Endothelial cell of umbilical vein (primary cell): Measurements from ENCODE around the gene CDC7. TPM values are rescaled to one million over a fixed set of nuclear protein-coding genes. Genes with fewer than 3 reads are reported as not detected.
A peak's percentile ranks its signal among the peaks of the same experiment; 100 is the strongest.

Experiments used
- BruUV-seq: library from RNA; stranded (reverse); fragments of 400-500 nt; replicated peaks from 2 replicates; lab custom pipeline; 2021; lab: Mats Ljungman, UMichigan
- CTCF ChIA-PET: fragments of 300-600, 350-600 bp; sonication (Branson Sonifier 250); formaldehyde crosslinking; loops from one replicate; lab custom pipeline; 2021; ENCODE audit warnings: antibody characterized with exemption, inconsistent platforms; lab: Charles Lee
- POLR2A ChIA-PET: fragments of 300-600, 350-600 bp; sonication (Branson Sonifier 250); formaldehyde crosslinking; loops from one replicate; lab custom pipeline; 2021; ENCODE audit warnings: antibody characterized with exemption, inconsistent platforms; lab: Charles Lee
- DNase-seq: peaks from one replicate; pipeline ENCODE4 v3.0.0-alpha.2; 2011; ENCODE audit warnings: low read depth, low spot score
- FAIRE-seq: peaks from 2 replicates; lab custom pipeline; 2011; peaks lifted over from hg19 to GRCh38; lab: Jason Lieb, UNC
- H2AFZ ChIP-seq: 2 replicates; pipeline ENCODE4 v1.6.0; 2012; ENCODE audit warnings: low read depth, low read length, control low read depth, inconsistent platforms
- H3K27ac ChIP-seq: 2 replicates; pipeline ENCODE4 v1.5.1; 2011; ENCODE audit warnings: low read depth, mild to moderate bottlenecking, control low read depth, low read length, moderate library complexity; ENCODE audit not compliant: insufficient read depth
- H3K27me3 ChIP-seq, 2 experiments: 2 replicates each; pipeline versions ENCODE4 v1.6.0 to v1.6.1; 2011; ENCODE audit warnings: low read length in 2 of 2, mixed read lengths in 1 of 2; ENCODE audit not compliant: control insufficient read depth in 2 of 2, insufficient read depth in 2 of 2
- H3K36me3 ChIP-seq, 2 experiments: 2 replicates in 1 of 2; 3 replicates in 1 of 2; pipeline ENCODE4 v1.5.1; 2011; ENCODE audit warnings: low read length in 2 of 2, mild to moderate bottlenecking in 1 of 2, moderate library complexity in 1 of 2; ENCODE audit not compliant: control insufficient read depth in 2 of 2, insufficient read depth in 2 of 2; ENCODE audit errors: extremely low read depth in 1 of 2
- H3K4me1 ChIP-seq: 3 replicates; pipeline ENCODE4 v1.5.1; 2011; ENCODE audit warnings: mild to moderate bottlenecking, low read length; ENCODE audit not compliant: control insufficient read depth, insufficient read depth; ENCODE audit errors: extremely low read depth
- H3K4me2 ChIP-seq: 2 replicates; pipeline ENCODE4 v1.6.1; 2011; ENCODE audit warnings: low read length, control low read depth, mixed read lengths; ENCODE audit not compliant: insufficient read depth
- H3K4me3 ChIP-seq, 3 experiments: fragments of 200-600 bp in 1 of 3; sonication (generic), shearing (Covaris generic) in 1 of 3; replicated peaks in 1 of 3; 2 replicates each; pipeline ENCODE4 v1.5.1; 2011 to 2016; ENCODE audit warnings: control low read depth in 3 of 3, low read length in 3 of 3, mild to moderate bottlenecking in 2 of 3, inconsistent platforms in 1 of 3, low read depth in 1 of 3, moderate library complexity in 1 of 3; ENCODE audit not compliant: insufficient read depth in 1 of 3
- H3K79me2 ChIP-seq: 2 replicates; pipeline ENCODE4 v1.6.0; 2012; ENCODE audit warnings: low read length, inconsistent platforms; ENCODE audit not compliant: control insufficient read depth, insufficient read depth
- H3K9ac ChIP-seq: replicated peaks from 2 replicates; pipeline ENCODE3; 2011; ENCODE audit warnings: low read length, control low read depth; ENCODE audit not compliant: insufficient read depth; ENCODE audit errors: extremely low read depth
- H3K9me1 ChIP-seq: replicated peaks from 3 replicates; pipeline ENCODE4 v1.6.0; 2011; ENCODE audit warnings: mild to moderate bottlenecking, low read length; ENCODE audit not compliant: control insufficient read depth, insufficient read depth; ENCODE audit errors: extremely low read depth
- H3K9me3 ChIP-seq: replicated peaks from 2 replicates; pipeline ENCODE4 v1.5.1; 2012; ENCODE audit warnings: low read length, inconsistent platforms; ENCODE audit not compliant: control insufficient read depth, insufficient read depth
- H4K20me1 ChIP-seq: replicated peaks from 2 replicates; pipeline ENCODE3; 2011; ENCODE audit warnings: mild to moderate bottlenecking, low read length; ENCODE audit not compliant: control insufficient read depth, insufficient read depth; ENCODE audit errors: extremely low read depth
- FOS ChIP-seq: IDR thresholded peaks from 2 replicates; pipeline ENCODE4 v1.6.1; 2011; ENCODE audit warnings: mild to moderate bottlenecking, low read length, moderate library complexity, borderline replicate concordance; ENCODE audit not compliant: insufficient read depth
- GATA2 ChIP-seq: IDR thresholded peaks from 2 replicates; pipeline ENCODE4 v1.7.0; 2011; ENCODE audit warnings: low read depth, mild to moderate bottlenecking, moderate library complexity, mixed read lengths, low read length; ENCODE audit not compliant: insufficient read length, insufficient read depth
- JUN ChIP-seq: IDR thresholded peaks from 2 replicates; pipeline ENCODE4 v1.6.1; 2011; ENCODE audit warnings: borderline replicate concordance, low read depth; ENCODE audit not compliant: insufficient read length, insufficient read depth
- POLR2A ChIP-seq: IDR thresholded peaks from 2 replicates; pipeline ENCODE4 v1.6.1; 2012; ENCODE audit warnings: low read depth, mild to moderate bottlenecking, control low read depth, low read length
- dilution Hi-C: fragments of 300-500 bp; cut with MboI; formaldehyde crosslinking; loops from one replicate; pipeline ENCODE4 v1.15.0; 2019; ENCODE audit warnings: low sequenced_read_pairs; ENCODE audit not compliant: extremely low pct_ligation_motif_present
- intact Hi-C: fragments of 100-400 bp; cut with micrococcal nuclease; formaldehyde crosslinking; loops from one replicate; pipeline ENCODE4 v1.10.0; 2022
- polyA plus RNA-seq, 4 experiments: library from polyadenylated mRNA; depleted of rRNA in 3 of 4; stranded (reverse) in 3 of 4; unstranded in 1 of 4; fragments of >200 nt; gene quantifications; 2 replicates each; pipeline versions ENCODE4 v1.2.1 to v1.2.3, GENCODE V29; 2011 to 2012; ENCODE audit warnings: missing spikeins in 1 of 4
- total RNA-seq: library from RNA; stranded (reverse); gene quantifications from 2 replicates; pipeline ENCODE4 v1.2.3, GENCODE V29; 2021
- TF ChIP-seq, protein P1 (sequence below), 2 donors: IDR thresholded peaks; 1 replicate in 1 of 2; 2 replicates in 1 of 2; pipeline ENCODE4 v1.5.1; 2011; ENCODE audit warnings: low read length in 2 of 2, mild to moderate bottlenecking in 2 of 2, moderate library complexity in 2 of 2, control low read depth in 1 of 2, inconsistent platforms in 1 of 2, low read depth in 1 of 2; ENCODE audit not compliant: insufficient read depth in 1 of 2; ENCODE audit errors: extremely low read depth in 1 of 2

Gene CDC7
- total and polyA plus RNA-seq, 2 donors (not counting 3 experiments of a cell fraction or from before 2014, with no cell fraction given), result 3.9 to 11.7 TPM

DNA sequence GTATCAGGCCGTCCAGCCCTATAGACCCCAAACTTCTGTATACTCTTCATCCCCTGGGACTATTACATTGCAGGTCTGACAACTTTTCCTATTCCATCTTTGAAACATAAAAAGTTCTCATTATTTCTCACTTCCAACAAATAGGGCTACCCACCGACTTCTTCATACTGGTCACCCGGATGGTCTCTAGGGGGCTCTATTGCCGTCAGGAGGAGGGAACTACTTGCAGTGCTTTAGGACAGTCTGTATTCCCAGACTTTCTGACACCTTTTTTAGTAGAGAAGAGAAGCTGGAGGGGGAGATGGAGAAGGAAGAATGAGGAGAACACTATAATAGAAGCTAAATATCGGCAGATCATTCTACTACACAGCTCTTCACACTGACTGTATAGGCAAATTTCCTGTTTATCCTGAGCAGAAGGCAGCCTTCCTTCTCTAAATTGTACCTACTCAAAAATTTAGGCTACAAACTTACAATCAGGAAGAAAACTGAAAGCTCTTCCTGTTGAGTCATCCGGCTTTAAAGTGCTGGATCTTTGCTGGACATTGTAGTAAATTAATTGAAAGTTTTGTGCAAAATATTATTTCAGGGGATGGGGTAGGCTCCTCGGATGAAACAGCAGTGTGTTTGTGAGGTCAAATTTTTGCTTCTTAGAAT is 54.6 kb downstream of the CDC7 start:
- no TSS peak for BruUV-seq
- H3K27ac ChIP-seq, result peak overlapping the region; percentile 67
- dilution Hi-C loops (no loop called here), intact Hi-C loops (no loop called here)
- H3K79me2 ChIP-seq, result no peaks in the 10 kb centered on the region
- no peaks in the 10 kb centered on the region for H3K9me3 ChIP-seq
- no peaks in the 10 kb centered on the region for H3K27me3 ChIP-seq
- no peak overlapping the region for H3K4me3 ChIP-seq
- peak overlapping the region; percentile 87 for H2AFZ ChIP-seq
- peak overlapping the region; percentile 76 for H3K4me2 ChIP-seq
- no peak overlapping the region for H3K9ac ChIP-seq
- peaks cover 28% of the 10 kb centered on the region for H3K4me1 ChIP-seq
- no peaks in the 10 kb centered on the region for H3K9me1 ChIP-seq
- FAIRE-seq, result peak; percentile 89
- no peaks in the 10 kb centered on the region for H3K36me3 ChIP-seq
- POLR2A ChIA-PET, result no interaction called here
- CTCF ChIA-PET, result interaction anchor here (0.7 to 1.7 kb wide), 16 partner anchors 9 to 374 kb away, joined by 3 to 7 read pairs (median 4); partner anchors contain the start of gene TGFBR3
- H4K20me1 ChIP-seq, result no peaks in the 10 kb centered on the region
- TF ChIP-seq FOS, result peak; percentile 79
- no peak for TF ChIP-seq POLR2A
- TF ChIP-seq GATA2, result no peak
- TF ChIP-seq, protein P1, sequence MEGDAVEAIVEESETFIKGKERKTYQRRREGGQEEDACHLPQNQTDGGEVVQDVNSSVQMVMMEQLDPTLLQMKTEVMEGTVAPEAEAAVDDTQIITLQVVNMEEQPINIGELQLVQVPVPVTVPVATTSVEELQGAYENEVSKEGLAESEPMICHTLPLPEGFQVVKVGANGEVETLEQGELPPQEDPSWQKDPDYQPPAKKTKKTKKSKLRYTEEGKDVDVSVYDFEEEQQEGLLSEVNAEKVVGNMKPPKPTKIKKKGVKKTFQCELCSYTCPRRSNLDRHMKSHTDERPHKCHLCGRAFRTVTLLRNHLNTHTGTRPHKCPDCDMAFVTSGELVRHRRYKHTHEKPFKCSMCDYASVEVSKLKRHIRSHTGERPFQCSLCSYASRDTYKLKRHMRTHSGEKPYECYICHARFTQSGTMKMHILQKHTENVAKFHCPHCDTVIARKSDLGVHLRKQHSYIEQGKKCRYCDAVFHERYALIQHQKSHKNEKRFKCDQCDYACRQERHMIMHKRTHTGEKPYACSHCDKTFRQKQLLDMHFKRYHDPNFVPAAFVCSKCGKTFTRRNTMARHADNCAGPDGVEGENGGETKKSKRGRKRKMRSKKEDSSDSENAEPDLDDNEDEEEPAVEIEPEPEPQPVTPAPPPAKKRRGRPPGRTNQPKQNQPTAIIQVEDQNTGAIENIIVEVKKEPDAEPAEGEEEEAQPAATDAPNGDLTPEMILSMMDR (IDR thresholded peaks at IDR 0.05; ENCODE audit: extremely low read depth in 1 of 2, insufficient read depth in 1 of 2, low read depth in 1 of 2, low read length in 2 of 2), result peak in 1 of 2 donors; percentile 33
- TF ChIP-seq JUN, result peak; percentile 48
- peak; percentile 64 for DNase-seq
